ENCODE data around the gene DLG3.

- TF ChIP-seq, protein P1, sequence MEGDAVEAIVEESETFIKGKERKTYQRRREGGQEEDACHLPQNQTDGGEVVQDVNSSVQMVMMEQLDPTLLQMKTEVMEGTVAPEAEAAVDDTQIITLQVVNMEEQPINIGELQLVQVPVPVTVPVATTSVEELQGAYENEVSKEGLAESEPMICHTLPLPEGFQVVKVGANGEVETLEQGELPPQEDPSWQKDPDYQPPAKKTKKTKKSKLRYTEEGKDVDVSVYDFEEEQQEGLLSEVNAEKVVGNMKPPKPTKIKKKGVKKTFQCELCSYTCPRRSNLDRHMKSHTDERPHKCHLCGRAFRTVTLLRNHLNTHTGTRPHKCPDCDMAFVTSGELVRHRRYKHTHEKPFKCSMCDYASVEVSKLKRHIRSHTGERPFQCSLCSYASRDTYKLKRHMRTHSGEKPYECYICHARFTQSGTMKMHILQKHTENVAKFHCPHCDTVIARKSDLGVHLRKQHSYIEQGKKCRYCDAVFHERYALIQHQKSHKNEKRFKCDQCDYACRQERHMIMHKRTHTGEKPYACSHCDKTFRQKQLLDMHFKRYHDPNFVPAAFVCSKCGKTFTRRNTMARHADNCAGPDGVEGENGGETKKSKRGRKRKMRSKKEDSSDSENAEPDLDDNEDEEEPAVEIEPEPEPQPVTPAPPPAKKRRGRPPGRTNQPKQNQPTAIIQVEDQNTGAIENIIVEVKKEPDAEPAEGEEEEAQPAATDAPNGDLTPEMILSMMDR (conservative IDR thresholded peaks at IDR 0.05; ENCODE audit: low read length): no peak
- no peak for TF ChIP-seq EZH2phosphoT487 (IDR thresholded peaks at IDR 0.05; ENCODE audit: borderline replicate concordance)
Observed at GRCh38 chrX:70504772-70505450, 60.3 kb downstream of the DLG3 start.
